Neuronal stem cell (in vitro differentiated cells): ENCODE measurements around the gene SPOCK3.
"Not testable (repeated sequence)": the region's sequence is repeated elsewhere in the genome, so short reads cannot be mapped to it uniquely, and the experiment has no call there.

Experiments
- DNase-seq: peaks from one replicate; pipeline ENCODE4 v3.0.0-alpha.2; 2013; ENCODE audit warnings: low spot score
- H2AFZ ChIP-seq: one replicate; pipeline ENCODE4 v1.6.1; 2013; ENCODE audit warnings: mild to moderate bottlenecking, low read length, inconsistent platforms
- H2AK5ac ChIP-seq: 2 replicates; pipeline ENCODE4 v1.6.1; 2013; ENCODE audit warnings: low read depth, mild to moderate bottlenecking, inconsistent platforms, low read length, moderate library complexity, mixed read lengths
- H2BK120ac ChIP-seq: 2 replicates; pipeline ENCODE4 v1.6.1; 2013; ENCODE audit warnings: low read depth, mild to moderate bottlenecking, inconsistent platforms, low read length, moderate library complexity, mixed read lengths
- H2BK12ac ChIP-seq: one replicate; pipeline ENCODE4 v1.6.1; 2013; ENCODE audit warnings: low read length, inconsistent platforms
- H2BK15ac ChIP-seq: 2 replicates; pipeline ENCODE4 v1.6.1; 2013; ENCODE audit warnings: mild to moderate bottlenecking, low read length, inconsistent platforms, mixed read lengths
- H2BK5ac ChIP-seq: one replicate; pipeline ENCODE4 v1.6.1; 2013; ENCODE audit warnings: inconsistent platforms, mild to moderate bottlenecking, low read length, moderate library complexity
- H3K14ac ChIP-seq: one replicate; pipeline ENCODE4 v1.6.1; 2013; ENCODE audit warnings: low read length, inconsistent platforms
- H3K18ac ChIP-seq: 2 replicates; pipeline ENCODE4 v1.6.1; 2013; ENCODE audit warnings: low read length, inconsistent platforms
- H3K23ac ChIP-seq: 2 replicates; pipeline ENCODE4 v1.6.1; 2013; ENCODE audit warnings: low read depth, mild to moderate bottlenecking, mixed read lengths, low read length, inconsistent platforms; ENCODE audit not compliant: poor library complexity
- H3K27ac ChIP-seq: replicated peaks from 3 replicates; pipeline ENCODE4 v1.5.1; 2013; ENCODE audit warnings: low read length, inconsistent platforms
- H3K27me3 ChIP-seq, 3 experiments: 2 replicates each; pipeline ENCODE4 v1.6.1; 2013; ENCODE audit warnings: low read length in 3 of 3, mild to moderate bottlenecking in 2 of 3, inconsistent platforms in 1 of 3, low read depth in 1 of 3, mixed read lengths in 1 of 3, moderate library complexity in 1 of 3; ENCODE audit not compliant: control insufficient read depth in 3 of 3, insufficient read depth in 3 of 3
- H3K36me3 ChIP-seq, 2 donors: replicated peaks in 1 of 2; 2 replicates each; pipeline ENCODE4 v1.6.1; 2013; ENCODE audit warnings: low read length in 2 of 2; ENCODE audit not compliant: control insufficient read depth in 2 of 2, insufficient read depth in 2 of 2
- H3K4ac ChIP-seq: 2 replicates; pipeline ENCODE4 v1.6.1; 2013; ENCODE audit warnings: inconsistent platforms, mild to moderate bottlenecking, low read length, moderate library complexity
- H3K4me1 ChIP-seq, 2 donors: 1 replicate in 1 of 2; 2 replicates in 1 of 2; pipeline ENCODE4 v1.6.1; 2013; ENCODE audit warnings: low read length in 2 of 2, low read depth in 1 of 2; ENCODE audit not compliant: control insufficient read depth in 2 of 2, insufficient read depth in 1 of 2
- H3K4me2 ChIP-seq: one replicate; pipeline ENCODE4 v1.6.1; 2013; ENCODE audit warnings: mild to moderate bottlenecking, low read length, inconsistent platforms; ENCODE audit not compliant: insufficient read depth, poor library complexity, severe bottlenecking
- H3K4me3 ChIP-seq, 2 donors: 2 replicates each; pipeline ENCODE4 v1.5.1; 2013; ENCODE audit warnings: low read length in 2 of 2, mild to moderate bottlenecking in 2 of 2, inconsistent platforms in 1 of 2, moderate library complexity in 1 of 2
- H3K79me1 ChIP-seq: one replicate; pipeline ENCODE4 v1.6.1; 2013; ENCODE audit warnings: low read depth, mild to moderate bottlenecking, inconsistent platforms, low read length, moderate library complexity
- H3K9ac ChIP-seq: one replicate; pipeline ENCODE4 v1.6.1; 2013; ENCODE audit warnings: mild to moderate bottlenecking, low read depth, low read length, inconsistent platforms; ENCODE audit not compliant: poor library complexity
- H3K9me3 ChIP-seq, 2 donors: replicated peaks in 1 of 2; 2 replicates each; pipeline versions ENCODE3 to v1.6.1; 2013; ENCODE audit warnings: low read length in 2 of 2, mild to moderate bottlenecking in 2 of 2, inconsistent platforms in 1 of 2, low read depth in 1 of 2, mixed read lengths in 1 of 2, moderate library complexity in 1 of 2; ENCODE audit not compliant: control insufficient read depth in 2 of 2, insufficient read depth in 1 of 2
- H4K8ac ChIP-seq: one replicate; pipeline ENCODE4 v1.6.1; 2013; ENCODE audit warnings: low read depth, mild to moderate bottlenecking, inconsistent platforms, low read length, moderate library complexity
- H4K91ac ChIP-seq: one replicate; pipeline ENCODE4 v1.6.1; 2013; ENCODE audit warnings: low read length, low read depth, mild to moderate bottlenecking, inconsistent platforms; ENCODE audit not compliant: poor library complexity
- WGBS, 2 donors: extraction: QIAGEN DNeasy Blood & Tissue Kit; methylation state at CpG; one replicate each; pipeline ENCODE4 v1.1.7; 2013; ENCODE audit warnings: missing lambda C conversion rate in 2 of 2, mixed read lengths in 1 of 2; ENCODE audit not compliant: insufficient read length in 2 of 2, insufficient replicate concordance in 1 of 2; ENCODE audit errors: extremely low coverage in 2 of 2; 5-methylcytosine and 5-hydroxymethylcytosine counted together

Gene SPOCK3

DNA sequence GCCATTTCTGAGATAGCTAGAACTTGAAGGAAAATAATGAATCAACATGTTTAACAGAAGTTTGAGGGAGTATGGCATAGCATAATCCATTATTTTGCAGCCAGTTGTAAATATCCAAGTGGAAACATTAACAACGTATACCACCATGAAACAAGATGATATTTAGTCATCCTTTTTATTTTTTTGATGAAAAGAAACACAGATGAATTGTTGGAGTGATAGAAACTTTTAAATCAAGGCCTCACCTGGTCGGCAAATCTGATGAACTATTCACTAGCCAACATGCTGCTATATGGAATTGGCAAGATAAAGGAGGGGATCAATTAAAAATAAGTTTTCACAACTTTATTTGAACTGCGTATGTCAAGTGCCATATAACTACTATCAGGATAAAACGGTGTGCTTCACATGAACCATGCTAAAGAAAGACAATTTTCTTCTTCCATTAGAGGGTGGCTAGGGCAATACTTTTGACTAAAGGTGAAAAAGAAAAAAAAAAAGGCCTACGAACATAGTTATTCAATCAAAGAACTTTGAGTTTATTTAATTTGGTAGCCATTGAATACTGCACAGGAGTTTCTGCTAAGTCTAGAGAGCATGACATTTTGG is 510.7 kb downstream of the SPOCK3 start:
- H4K91ac ChIP-seq: no peak overlapping the region

DNA sequence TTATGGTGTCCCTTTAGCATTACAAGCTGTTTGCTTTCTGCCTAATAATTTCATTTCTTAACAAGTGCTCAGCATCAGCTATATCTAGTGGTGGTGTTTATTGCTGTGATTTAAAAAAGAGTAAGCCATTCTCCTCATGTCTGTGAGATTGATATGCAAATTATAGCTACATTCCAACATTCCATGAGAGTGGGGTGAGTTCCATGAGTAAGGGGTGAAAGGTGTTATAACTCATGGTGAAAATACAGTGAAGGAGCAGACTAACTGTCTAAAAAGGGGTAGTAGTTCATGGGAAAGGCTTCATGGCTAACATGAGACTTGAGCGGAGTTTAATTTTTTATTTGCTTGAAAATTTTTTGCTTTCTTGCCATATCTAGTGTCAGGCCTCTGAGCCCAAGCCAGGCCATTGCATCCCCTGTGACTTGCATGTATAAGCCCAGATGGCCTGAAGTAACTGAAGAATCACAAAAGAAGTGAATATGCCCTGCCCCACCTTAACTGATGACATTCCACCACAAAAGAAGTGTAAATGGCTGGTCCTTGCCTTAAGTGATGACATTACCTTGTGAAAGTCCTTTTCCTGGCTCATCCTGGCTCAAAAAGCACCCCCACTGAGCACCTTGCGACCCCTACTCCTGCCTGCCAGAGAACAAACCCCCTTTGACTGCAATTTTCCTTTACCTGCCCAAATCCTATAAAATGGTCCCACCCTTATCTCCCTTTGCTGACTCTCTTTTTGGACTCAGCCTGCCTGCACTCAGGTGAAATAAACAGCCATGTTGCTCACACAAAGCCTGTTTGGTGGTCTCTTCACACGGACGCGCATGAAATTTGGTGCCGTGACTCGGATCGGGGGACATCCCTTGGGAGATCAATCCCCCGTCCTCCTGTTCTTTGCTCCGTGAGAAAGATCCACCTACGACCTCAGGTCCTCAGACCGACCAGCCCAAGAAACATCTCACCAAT is 518.3 kb downstream of the SPOCK3 start:
- not testable (repeated sequence) for H3K9ac ChIP-seq, H2AK5ac ChIP-seq, H3K9me3 ChIP-seq, H3K18ac ChIP-seq, H3K36me3 ChIP-seq, H3K4me3 ChIP-seq, H3K27me3 ChIP-seq, H3K14ac ChIP-seq, H2BK5ac ChIP-seq, H3K27ac ChIP-seq, H3K4me1 ChIP-seq, H3K4me2 ChIP-seq, DNase-seq, H2BK12ac ChIP-seq, H3K23ac ChIP-seq, H2BK15ac ChIP-seq, H4K91ac ChIP-seq, H3K79me1 ChIP-seq, H2AFZ ChIP-seq, H3K4ac ChIP-seq, H4K8ac ChIP-seq, H2BK120ac ChIP-seq
- no CpG with 5 or more reads among the region's 12 CpGs for WGBS, 2 donors

More for the DNA sequence above, 510.7 kb downstream of the SPOCK3 start:
- no peak overlapping the region for H3K14ac ChIP-seq
- H4K8ac ChIP-seq: no peak overlapping the region
- no peaks in the 10 kb centered on the region for H3K27me3 ChIP-seq
- H3K79me1 ChIP-seq: no peaks in the 10 kb centered on the region
- no peaks in the 10 kb centered on the region for H3K36me3 ChIP-seq
- no peak overlapping the region for H3K27ac ChIP-seq
- H2AK5ac ChIP-seq: no peak overlapping the region
- no peak for DNase-seq
- H3K4ac ChIP-seq: no peak overlapping the region
- H3K4me3 ChIP-seq: no peak overlapping the region
- H2AFZ ChIP-seq: no peak overlapping the region
- H3K23ac ChIP-seq: no peak overlapping the region
- no peaks in the 10 kb centered on the region for H3K9me3 ChIP-seq
- no CpG with 5 or more reads among the region's 5 CpGs for WGBS, 2 donors
- peaks cover 0 to 3% of the 10 kb centered on the region in 2 donors for H3K4me1 ChIP-seq
- H3K4me2 ChIP-seq: no peak overlapping the region
- H3K9ac ChIP-seq: no peak overlapping the region
- H3K18ac ChIP-seq: no peak overlapping the region
- no peak overlapping the region for H2BK120ac ChIP-seq
- no peak overlapping the region for H2BK5ac ChIP-seq
- no peak overlapping the region for H2BK15ac ChIP-seq
- H2BK12ac ChIP-seq: no peak overlapping the region

DNA sequence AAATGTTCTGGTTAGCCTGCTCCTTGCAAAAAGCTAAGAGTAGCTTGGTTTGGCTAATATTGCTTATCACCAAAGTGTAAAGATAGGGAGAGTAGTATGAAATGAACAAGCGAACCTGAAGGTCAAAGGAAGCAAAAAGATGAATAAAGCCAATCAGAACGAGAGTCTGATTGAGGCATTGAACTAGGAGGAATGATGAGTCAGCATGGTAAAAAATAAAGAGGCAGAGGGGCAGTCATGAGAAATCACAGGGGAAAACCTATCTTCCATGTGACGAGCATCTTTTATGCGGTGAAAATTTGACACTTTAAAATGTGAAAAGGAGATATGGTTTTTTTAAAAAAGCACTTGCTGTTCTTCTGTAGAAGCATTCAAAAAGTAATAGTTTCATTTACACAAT is 533.7 kb downstream of the SPOCK3 start:
- no peaks in the 10 kb centered on the region for H3K36me3 ChIP-seq
- H3K4ac ChIP-seq: no peak overlapping the region
- no peaks in the 10 kb centered on the region for H3K27me3 ChIP-seq
- no peak overlapping the region for H4K8ac ChIP-seq
- no peak overlapping the region for H2AFZ ChIP-seq
- no peak overlapping the region for H2BK120ac ChIP-seq
- H3K79me1 ChIP-seq: no peaks in the 10 kb centered on the region
- no peak overlapping the region for H3K14ac ChIP-seq
- no peak overlapping the region for H2BK15ac ChIP-seq
- H3K27ac ChIP-seq: no peak overlapping the region
- no peak overlapping the region for H2BK5ac ChIP-seq
- H3K23ac ChIP-seq: no peak overlapping the region
- WGBS, 2 donors: no CpG with 5 or more reads among the region's 4 CpGs
- no peak overlapping the region for H2AK5ac ChIP-seq
- no peak overlapping the region for H3K18ac ChIP-seq
- no peak for DNase-seq
- no peaks in the 10 kb centered on the region for H3K4me1 ChIP-seq
- no peak overlapping the region for H4K91ac ChIP-seq
- no peak overlapping the region for H3K4me2 ChIP-seq
- no peak overlapping the region for H3K9ac ChIP-seq
- H3K9me3 ChIP-seq: no peaks in the 10 kb centered on the region
- H2BK12ac ChIP-seq: no peak overlapping the region
- H3K4me3 ChIP-seq: no peak overlapping the region

DNA sequence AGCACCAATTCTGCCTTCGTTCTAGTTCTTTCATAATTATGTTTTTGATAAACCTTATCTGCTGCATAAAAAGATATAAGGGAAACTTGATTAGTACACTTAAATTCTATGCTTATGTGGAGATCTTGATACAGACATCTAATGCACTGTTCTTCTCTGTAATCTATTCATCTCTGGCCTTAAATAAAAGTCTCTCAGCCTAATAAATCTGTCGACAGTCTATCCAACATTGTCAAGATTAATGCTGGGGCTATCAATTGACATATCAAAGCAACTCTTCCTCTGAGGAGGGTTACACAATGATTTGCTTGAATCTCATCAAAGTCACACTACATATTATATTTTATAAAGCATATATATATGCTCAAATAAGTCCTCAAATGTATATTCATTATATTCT is 545.5 kb downstream of the SPOCK3 start:
- no peak for DNase-seq
- H3K9me3 ChIP-seq: no peaks in the 10 kb centered on the region
- H3K27me3 ChIP-seq: no peaks in the 10 kb centered on the region
- no peak overlapping the region for H2BK15ac ChIP-seq
- no CpG with 5 or more reads among the region's 2 CpGs for WGBS, 2 donors
- no peak overlapping the region for H3K14ac ChIP-seq
- no peaks in the 10 kb centered on the region for H3K4me1 ChIP-seq
- no peaks in the 10 kb centered on the region for H3K79me1 ChIP-seq
- H3K18ac ChIP-seq: no peak overlapping the region
- no peak overlapping the region for H3K4ac ChIP-seq
- H4K91ac ChIP-seq: no peak overlapping the region
- no peak overlapping the region for H3K27ac ChIP-seq
- no peak overlapping the region for H2BK5ac ChIP-seq
- no peak overlapping the region for H2BK120ac ChIP-seq
- H4K8ac ChIP-seq: no peak overlapping the region
- H3K36me3 ChIP-seq: no peaks in the 10 kb centered on the region
- H3K9ac ChIP-seq: no peak overlapping the region
- no peak overlapping the region for H2AFZ ChIP-seq
- H2AK5ac ChIP-seq: no peak overlapping the region
- H3K4me3 ChIP-seq: no peak overlapping the region
- H3K23ac ChIP-seq: no peak overlapping the region
- H3K4me2 ChIP-seq: no peak overlapping the region
- H2BK12ac ChIP-seq: no peak overlapping the region
